Measurements from ENCODE around the gene CFAP73.
"Not testable (repeated sequence)": the region's sequence is repeated elsewhere in the genome, so short reads cannot be mapped to it uniquely, and the experiment has no call there.

CFAP73 gene

DNA sequence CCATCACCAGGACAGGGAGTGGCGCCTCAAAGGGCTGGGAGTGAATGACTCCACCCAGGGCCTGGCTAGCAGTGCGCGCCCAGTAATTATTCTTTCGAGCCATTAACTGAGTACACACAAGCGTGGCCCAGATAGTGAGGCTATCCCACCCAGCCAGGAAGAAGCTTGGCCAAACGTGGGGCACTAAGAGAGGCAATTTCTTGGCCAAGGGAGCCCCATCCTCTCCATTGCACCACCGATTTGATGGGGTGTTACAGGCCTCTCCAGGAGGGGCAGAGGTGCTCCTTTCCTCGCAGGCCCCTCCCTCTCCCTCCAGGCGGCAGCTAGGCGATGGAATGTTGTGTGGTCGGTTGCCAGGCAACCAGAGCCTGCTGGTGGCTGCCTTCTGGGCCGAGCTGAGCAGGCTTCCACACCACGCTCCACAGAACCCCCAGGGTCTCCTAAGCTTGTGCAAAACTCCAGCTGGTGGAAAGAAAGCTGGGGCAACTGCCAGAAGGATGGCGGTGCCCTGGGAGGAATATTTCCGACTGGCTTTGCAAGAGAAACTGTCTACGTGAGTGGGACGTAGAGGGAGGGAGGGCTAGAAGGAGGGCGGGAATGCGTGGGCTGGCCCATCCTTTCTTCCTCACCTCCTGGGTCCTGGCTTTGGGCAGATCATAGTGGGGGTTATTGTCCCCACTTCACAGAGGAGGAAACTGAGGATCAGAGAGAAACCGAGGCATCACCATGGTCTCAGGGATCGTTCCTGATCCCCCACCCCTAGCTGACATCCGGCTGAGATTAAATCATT, at the start of gene CFAP73:
Gene CFAP73 (plus strand): TSS at position 364 of the 790 bp plus-strand sequence. CDS start 134 bp downstream, at position 498.
- DNase-seq = peak; percentile 82

DNA sequence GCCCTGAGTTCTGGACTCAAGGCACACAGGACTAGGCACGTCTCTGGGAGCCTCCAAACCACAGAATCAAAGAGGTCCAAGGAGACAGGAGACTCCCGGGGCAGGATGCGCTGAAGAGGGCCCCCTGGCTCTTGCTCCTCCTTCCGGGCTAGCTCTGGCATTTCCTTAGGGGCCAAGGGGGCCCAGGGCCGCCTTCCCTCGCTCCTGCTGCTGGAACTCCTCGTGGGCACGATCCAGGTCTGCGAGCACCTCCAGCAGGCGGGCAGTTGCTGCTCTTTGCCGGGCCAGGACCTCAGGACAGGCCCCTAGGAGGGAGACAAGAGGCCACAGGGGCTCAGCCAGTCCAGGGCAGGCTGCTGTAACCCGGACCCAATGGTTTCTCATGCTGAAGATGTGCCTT, 49.8 kb upstream of the CFAP73 start:
- DNase-seq = no peak

DNA sequence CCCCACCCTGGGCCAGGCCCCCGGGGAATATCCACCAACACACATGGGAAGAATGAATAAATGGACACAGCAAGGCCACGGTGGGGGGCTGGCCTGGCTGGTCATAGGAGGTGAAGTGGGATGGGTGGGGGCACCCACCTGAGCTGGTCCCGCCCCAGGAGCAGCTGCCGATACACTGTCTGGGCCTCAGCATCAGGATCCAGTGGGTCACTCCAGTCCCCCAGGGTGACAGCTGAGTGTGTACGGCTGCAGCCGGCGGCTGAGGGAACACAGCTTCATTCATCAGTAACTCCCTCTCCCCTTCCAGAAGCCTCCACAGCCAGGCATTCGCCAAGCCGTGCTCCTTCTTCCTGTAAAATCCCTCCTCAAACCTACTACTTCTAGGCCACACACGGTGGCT, 47.8 kb upstream of the CFAP73 start:
- DNase-seq = no peak

DNA sequence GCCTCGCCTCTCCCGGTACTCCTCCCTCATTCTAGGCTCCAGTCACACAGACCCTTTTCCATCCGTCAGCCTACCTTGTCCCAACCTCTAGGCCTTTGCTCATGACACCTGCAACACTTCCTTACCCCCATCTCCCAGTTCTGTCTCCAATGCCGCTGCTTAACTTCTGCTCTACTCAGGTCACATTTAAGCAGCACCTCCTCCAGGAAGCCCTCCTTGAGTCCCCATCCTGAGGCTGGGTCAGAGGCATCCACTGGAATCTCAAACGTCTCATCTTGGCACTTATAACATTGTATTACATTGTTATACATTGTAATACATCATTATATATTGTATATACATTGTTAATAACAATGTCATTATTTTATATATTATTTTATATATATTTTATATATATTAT, 46.7 kb upstream of the CFAP73 start:
- no peak for DNase-seq

DNA sequence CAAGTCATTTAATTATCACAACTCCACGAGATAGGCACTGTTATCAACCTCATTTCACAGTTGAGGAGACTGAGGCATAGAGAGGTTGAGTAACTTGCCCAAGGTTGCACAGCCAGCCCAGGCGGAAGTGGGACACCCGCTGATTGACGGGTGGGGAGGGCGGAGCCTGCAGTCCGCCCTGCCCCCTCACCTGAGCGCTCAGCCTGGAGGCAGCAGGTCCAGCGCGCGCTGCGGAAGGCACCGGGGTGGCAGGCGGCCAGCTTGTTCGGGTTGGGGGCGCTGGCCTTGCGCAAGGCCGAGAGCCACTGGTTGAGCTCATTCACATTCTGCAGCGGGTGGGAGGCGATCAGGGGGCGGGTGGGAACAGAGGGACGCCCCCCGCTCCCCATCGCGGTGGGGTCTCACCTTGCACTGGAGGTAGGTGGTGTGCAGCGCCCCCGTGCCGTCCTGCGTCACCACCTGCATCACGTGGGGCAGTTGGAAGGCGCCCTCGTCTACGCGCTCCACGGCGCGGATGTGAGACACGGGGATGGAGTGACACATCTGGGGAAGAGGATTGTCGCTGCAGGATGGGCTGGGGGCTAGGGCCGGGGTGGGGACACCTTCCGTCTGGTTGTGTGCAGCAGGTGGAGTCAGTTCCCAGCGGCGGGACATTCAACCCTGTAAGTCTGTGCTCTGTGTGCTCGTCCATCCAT, 45.6 kb upstream of the CFAP73 start:
- DNase-seq = no peak

DNA sequence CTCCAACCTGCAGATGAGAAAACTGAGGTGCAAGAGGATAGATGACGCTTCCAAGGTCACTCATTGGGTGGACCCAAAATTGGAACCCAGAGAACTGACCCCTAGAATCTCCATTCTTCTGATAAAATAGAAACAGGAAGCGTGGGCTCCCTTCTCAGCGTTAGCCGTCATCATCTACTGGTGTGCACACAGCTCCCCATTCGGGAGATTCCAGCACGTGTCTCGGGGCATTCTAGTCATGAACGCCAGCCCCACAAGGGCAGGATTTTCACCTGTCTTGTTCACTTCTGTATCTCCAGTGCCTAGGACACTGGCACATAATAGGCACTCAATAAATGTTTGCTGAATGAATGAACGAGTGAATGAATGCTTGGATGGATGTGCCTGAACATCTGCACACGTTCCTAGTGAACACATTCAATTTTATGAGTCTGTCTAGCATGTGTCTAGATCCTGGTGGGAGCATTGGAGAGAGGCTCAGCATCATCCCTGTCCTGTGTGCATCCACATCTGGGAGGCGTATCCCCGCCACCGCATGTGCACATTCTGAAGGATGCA, 44.5 kb upstream of the CFAP73 start:
- DNase-seq = no peak

DNA sequence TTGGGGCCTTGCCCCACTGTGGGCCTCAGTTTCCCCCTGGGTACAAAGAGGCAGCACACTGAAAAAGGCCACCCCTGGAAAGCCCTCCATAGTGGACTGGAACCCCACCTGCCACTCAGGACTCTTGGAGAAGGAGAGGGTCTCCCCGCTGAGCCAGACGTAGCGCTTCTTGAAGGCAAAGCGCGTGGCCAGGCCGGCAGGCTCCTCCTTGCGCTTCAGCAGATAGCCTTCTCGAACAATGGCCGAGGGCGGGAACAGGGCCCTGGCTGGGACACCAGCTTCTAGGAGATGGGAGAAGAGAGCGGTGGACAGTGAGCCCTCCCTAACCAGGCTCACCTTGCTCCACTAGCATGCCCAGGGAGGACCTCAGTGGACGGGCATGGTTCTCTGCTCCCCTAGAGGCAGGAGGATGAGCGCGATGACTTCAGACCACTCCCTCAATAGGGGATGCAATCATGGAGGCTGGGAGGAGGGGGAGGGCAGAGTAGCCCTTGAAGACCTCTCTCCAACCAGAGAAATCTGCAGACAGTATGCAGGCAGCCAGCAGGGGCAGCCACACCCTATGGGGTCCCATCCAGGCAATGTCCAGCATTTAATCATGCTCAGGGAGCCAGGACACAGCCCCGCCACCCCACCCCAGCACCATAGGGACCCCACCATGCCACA, 43.8 kb upstream of the CFAP73 start:
- DNase-seq = no peak

DNA sequence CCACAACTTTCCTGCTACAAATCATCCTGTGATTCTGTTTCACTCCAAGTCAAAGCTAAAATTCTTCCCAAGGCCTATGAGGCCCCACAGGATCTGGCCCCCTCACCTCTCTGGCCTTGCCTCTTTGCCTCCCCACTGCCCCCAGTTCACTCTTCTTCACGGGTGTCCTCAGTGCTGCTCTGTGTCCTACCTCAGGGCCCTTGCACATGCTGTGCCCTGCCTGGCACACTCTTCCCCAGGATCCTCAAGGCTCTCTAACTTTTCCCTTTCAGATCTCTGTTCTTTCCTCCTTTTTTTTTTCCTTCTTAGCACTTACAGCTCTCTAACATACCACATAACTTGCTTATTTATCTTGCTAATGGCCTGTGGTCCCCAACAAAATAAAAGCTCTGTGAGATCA, 43.2 kb upstream of the CFAP73 start:
- DNase-seq = no peak

DNA sequence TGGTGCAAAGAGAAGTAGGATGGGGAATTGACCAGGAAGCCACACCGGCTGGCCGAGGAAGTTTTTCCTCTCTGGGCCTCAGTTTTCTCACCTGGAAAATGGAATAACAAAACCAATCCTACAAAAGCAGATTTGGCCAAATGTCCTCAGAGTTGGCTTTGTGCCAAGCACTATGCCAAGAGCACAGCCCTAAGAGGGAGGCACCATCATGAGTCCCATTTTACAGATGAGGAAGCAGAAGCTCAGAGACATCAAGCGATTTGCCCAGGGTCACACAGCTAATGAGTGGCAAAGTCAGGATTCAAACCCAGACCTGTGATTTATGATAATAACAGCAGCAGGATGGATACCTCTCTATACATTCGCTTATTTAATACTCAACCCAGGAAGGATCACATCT, 41.2 kb upstream of the CFAP73 start:
- no peak for DNase-seq

DNA sequence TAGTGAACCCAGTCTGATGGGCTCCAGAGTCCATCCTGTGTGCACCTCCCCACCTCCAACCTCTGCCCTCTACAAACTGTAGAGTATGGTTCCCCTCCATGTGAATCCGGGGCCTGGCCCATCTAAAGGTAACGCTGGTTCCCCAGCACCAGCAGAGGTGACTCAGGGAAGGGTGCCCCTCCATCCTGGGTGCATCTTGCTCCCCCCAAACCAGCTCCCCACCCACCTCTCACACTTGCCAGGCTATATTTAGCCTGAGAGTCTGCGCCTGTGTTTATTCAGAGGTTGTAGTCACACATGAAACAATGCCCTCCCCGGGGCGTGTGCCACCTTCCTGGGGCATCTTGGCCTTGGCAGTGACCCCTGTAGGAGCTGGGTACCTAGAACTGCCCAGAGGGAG, 40.2 kb upstream of the CFAP73 start:
- no peak for DNase-seq

DNA sequence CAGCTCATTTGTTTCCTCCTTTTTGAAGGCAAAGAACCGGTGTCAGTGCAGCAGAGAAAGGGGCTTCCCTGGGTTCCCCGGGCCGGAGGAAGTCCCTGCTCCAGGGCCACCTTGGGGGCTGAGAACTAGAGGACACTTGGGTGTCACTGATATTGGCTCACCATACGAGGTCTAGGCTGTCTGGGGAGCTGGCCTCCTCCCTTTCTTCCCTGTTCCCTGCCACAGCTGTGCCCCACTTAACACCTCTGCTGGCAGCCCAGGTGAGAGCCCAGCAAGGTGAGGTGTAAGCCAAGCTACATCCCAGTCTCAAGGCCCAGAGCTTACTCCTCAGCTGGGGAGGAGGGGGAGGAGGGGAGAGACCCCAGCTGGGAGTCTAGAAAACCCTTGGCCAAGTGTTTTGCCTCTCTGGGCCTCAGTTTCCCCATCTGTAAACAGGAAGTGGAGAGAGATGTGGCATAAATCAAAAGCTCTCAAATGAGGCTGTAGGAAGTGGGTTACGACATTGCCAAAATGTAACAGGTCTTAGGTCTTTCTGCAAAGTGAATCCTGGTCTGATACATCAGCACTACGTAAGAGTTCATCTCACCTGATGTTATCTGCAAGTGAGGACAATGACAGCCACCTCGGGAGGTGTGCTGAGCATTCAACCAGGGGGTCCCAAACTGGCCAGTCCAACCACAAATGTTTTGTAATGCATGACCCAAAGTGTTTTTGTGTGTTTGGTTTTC, 39.5 kb upstream of the CFAP73 start:
- no peak for DNase-seq

DNA sequence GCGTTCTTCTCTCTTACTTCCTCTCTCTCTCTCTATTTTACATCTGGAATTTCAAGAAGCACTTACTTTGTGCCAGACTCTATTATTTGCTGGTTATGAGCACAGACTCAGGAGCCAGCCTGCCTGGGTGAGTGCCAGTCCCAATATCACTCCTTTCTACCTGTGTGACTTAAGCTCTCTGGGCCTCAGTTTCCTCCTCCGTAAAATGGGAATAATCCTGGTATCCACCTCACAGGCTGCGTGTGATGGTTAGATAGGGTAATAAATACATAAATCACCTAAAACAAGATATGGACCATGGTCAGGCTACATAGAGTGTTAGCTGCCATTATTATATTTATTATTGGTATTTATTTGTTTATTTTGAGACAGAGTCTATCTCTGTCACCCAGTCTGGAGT, 38.3 kb upstream of the CFAP73 start:
- no peak for DNase-seq

DNA sequence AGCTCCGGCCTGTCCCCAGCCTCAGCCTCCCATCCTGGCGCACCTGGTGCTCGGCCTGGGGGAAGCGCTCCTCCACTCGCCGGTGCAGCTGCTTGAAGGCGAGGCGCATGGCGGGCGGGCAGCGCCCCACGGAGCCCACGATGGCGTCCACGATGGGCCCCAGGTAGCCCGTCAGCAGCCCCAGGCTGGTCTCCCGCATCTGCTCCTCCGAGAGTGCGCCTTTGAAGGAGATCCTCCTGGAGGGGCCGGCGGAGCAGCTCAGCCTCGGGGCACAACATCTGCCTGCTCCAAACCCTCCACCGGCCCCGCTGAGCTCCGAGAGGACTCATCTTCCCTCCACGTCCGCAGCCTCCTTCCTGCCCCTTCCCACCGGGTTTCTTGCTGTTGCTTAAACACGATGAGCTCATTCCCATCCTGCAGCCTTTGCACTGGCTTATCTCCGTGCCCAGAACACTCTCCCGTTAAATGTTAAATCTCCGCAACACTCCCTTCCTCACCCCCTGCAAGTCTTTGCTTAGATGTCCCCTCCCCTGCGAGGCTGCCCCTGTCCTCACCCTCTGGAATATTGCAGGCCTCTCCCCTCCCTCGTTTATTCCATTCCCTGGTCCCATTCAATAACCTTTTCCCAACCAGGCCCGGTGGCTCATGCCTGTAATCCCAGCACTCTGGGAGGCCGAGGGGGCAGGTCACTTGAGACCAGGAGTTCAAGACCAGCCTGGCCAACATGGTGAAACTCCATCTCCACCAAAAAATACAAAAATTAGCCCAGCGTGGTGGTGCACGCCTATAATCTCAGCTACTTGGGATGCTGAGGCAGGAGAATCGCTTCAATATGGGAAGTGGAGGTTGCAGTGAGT, 37.3 kb upstream of the CFAP73 start:
- DNase-seq = no peak

DNA sequence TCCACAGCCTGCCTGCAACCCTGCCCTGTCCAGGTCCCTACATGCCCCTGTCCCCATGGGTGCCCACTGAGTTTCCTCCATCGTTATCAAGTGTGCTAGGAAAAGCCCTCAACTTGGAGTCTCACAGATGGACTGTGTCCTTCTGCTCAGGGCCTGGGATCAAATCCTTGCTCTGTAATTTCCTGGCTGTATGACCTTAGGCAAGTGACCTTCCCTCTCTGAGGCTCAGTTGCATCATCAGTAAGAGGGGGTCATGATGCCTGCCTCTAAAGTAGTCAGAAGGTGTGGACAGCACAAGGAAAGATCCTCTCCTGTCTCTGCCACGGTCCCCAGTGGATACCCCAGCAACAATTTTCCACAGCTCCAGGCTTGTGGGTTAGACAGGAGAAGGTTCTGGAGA, 36.1 kb upstream of the CFAP73 start:
- no peak for DNase-seq

DNA sequence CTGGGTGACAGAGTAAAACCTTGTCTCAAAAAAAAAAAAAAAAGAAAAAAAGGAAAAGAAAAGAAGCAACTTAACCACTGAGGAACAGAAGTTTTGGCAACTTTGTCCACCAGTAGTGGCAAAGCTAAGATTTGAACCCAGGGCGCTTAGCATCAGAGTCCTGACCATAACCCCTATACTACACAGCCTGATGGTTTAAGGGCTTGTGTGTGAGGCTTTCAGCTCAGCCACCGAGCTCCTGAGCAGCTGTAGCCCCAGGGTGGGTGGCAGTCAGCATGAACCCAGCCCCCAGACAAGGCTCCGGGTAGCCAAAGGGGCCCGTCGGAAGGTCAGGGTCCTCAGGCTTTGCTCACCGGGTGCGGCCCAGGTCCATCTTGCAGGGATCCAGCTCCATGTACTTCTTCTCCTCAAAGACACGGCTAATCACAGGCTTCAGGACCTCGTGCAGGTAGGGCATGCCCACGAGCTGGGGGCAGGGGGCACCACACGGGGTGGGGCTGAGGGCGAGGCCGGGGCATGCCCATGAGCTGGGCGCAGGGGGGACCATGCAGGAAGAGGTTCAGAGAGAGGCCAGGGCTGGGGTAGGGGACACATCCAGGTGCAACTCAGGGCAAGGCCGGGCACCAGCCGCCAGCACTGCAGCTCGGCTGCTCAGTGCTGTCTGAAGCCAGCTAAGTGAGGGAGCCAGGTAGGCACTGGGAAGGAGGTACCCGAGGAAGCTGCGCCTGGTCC, 34.9 kb upstream of the CFAP73 start:
- DNase-seq = no peak

DNA sequence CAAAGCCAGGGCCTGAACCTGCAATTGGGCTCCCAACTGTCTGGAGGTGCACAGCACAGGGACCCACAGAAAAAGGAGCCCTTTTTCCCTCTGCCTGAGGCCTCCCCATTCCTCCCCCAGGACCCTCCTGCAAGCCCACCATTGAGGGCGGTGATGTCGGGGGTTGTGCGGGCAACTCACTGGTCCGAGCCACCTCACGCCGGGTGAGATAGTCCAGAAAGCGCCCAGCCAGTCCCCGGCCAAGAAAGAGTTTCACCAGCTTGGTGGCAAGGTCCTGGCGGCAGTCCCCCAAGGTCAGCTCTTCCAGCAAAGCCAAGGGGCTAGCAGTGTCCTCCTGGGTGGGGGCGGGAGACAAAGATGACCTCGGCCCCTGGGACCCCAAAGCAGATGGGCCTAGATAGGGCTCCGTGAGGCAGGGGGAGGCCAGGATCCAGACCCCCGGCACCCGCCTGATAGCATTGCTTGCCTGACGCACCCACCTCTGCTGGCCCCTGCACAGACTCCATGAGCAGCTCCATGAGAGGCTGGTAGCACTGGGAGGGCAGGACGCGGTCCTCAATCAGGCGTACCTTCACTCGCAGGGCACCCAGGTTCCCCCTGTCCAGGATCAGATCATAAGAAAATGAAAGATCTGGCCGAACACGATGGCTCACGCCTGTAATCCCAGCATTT, 33.9 kb upstream of the CFAP73 start:
- DNase-seq = no peak

DNA sequence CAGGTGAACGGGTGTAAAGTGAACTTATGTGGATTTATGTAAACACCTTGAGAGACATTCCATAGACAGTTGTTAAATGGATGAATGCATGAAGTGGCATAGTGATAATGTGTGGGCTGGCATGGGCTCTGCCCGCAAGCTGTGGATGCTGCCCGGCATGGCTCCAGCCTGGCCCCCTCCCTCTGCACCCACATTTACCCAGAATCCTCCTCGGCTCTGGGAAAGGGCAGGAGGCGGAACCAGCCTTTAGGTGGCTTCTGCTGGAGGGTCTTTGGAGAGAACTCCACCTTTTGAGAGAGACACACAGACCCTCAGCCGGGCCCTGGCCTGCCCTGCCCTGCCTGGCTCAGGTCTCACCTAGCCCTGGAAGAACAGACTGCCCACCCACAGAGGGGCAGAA, 32.6 kb upstream of the CFAP73 start:
- DNase-seq = no peak

DNA sequence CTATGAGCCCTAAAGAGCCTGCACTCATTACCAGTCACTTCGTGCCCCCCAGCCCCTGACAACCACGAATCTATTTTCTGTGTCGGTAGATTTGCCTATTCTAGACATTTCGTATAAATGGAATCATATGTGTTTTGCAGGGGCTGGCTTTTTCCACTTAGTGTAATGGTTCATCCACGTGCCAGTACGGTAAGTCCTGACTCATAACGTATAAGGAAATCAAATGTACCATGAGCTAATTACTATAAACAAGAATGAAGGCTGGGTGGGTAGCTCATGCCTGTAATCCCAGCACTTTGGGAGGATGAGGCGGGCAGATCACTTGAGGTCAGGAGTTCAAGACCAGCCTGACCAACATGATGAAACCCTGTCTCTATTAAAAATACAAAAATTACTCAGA, 31.8 kb upstream of the CFAP73 start:
- DNase-seq = not testable (repeated sequence)

DNA sequence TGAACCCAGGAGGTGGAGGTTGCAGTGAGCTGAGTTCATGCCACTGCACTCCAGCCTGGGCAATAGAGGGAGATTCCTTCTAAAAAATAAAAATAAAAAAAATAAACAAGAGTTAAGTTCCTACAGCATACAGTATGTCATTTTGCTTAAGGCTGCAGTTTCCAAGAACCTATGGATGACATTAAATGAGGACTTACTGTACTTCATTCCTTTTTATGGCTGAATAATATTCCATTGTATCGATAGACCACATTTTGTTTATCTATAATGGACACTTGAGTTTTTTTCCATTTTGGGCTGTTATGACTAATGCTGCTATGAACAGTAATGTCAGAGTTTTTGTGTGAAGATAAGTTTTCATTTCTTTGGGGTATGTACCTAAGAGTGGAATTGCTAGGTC, 31.4 kb upstream of the CFAP73 start:
- no peak for DNase-seq

DNA sequence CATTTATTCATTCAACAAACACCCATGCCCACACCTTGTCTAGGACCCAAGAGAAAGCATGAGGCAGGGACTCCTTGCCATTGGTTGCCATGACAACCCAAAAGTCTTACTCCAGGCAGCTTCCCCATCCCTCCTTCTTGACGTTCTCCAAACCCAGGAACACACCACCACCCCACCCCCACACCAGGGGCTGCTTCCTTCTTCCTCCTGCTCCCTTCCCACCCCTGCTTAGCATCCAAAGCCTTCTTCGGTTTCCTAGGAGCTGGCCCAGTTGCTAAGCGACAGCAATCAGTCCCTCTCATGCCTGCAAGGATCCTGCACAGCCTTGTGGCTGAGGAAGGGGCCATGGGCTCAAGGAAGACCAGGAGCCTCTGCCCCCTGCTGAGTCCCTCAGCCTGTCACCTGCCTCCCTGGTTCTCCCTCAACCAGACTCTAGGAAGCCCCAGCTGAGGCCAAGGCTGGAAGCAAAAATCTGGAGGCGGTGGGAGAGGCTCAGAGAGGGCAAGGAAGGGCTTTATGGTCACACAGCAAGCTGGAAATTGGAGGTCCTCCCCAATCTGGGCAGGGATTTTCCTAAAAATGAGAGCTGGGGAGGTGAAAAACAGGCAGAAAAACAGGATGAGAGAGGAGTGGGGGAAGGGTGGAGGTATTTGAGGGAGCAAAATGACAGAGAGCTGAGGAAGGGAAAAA, 29.4 kb upstream of the CFAP73 start:
- DNase-seq = peak; percentile 40

All from NCI-H146 (cell line).